Kidney (tissue), 14 donors: ENCODE data around the gene RNF5. TPM values are rescaled to one million over a fixed set of nuclear protein-coding genes. Genes with fewer than 3 reads are reported as not detected.

Experiments
- DNase-seq, 5 donors: peaks; one replicate each; pipeline ENCODE4 v3.0.0-alpha.2; 2013 to 2020
- FAIRE-seq: peaks from 2 replicates; lab custom pipeline; 2012; peaks lifted over from hg19 to GRCh38; lab: Jason Lieb, UNC
- H3K27ac ChIP-seq, 2 donors: one replicate each; pipeline ENCODE4 v1.7.0; 2013; ENCODE audit warnings: low read depth in 2 of 2, low read length in 2 of 2, inconsistent platforms in 1 of 2
- H3K27me3 ChIP-seq: one replicate; pipeline ENCODE4 v1.7.1; 2013; ENCODE audit warnings: low read length, inconsistent platforms; ENCODE audit not compliant: control insufficient read depth, insufficient read depth
- H3K36me3 ChIP-seq, 3 donors: one replicate each; pipeline versions ENCODE4 v1.7.0 to v1.7.1; 2013; ENCODE audit warnings: low read length in 3 of 3, control low read depth in 1 of 3, inconsistent platforms in 1 of 3; ENCODE audit not compliant: insufficient read depth in 3 of 3, control insufficient read depth in 2 of 3
- H3K4me1 ChIP-seq, 3 donors: one replicate each; pipeline versions ENCODE4 v1.7.0 to v1.7.1; 2013; ENCODE audit warnings: low read length in 3 of 3, inconsistent platforms in 1 of 3, low read depth in 1 of 3; ENCODE audit not compliant: control insufficient read depth in 2 of 3, insufficient read depth in 2 of 3
- H3K4me3 ChIP-seq, 3 donors: one replicate each; pipeline versions ENCODE4 v1.7.0 to v1.8.1; 2013; ENCODE audit warnings: low read length in 3 of 3, control low read depth in 1 of 3, inconsistent platforms in 1 of 3
- H3K9ac ChIP-seq, 3 donors: one replicate each; pipeline versions ENCODE4 v1.7.0 to v1.7.1; 2013; ENCODE audit warnings: low read length in 3 of 3, control low read depth in 1 of 3, inconsistent platforms in 1 of 3
- H3K9me3 ChIP-seq, 3 donors: one replicate each; pipeline versions ENCODE4 v1.7.0 to v1.7.1; 2013; ENCODE audit warnings: low read length in 3 of 3, control low read depth in 1 of 3, inconsistent platforms in 1 of 3; ENCODE audit not compliant: control insufficient read depth in 2 of 3, insufficient read depth in 1 of 3
- intact Hi-C: fragments of 100-400 bp; cut with DNase I; formaldehyde crosslinking; loops from one replicate; pipeline ENCODE4 v1.11.1; 2022
- polyA plus RNA-seq: library from polyadenylated mRNA; stranded (reverse); fragments of 350-450 nt; fragmentation: Illumina TruSeq; extraction: RNeasy Lipid Tissue Mini Kit (QIAGEN cat#74804); gene quantifications from one replicate; pipeline ENCODE4 v1.2.3, GENCODE V29; 2014; ENCODE audit warnings: low read depth, low replicate concordance; ENCODE audit not compliant: insufficient read depth
- total RNA-seq: library from RNA; stranded (reverse); fragmentation: NEBNext Ultra II Directional; extraction: Animal tissue kit (Norgen Biotek cat#: 25700); gene quantifications from one replicate; pipeline ENCODE4 v1.2.1, GENCODE V29; 2021
- TF ChIP-seq, protein P1 (sequence below): IDR thresholded peaks from 3 replicates; pipeline ENCODE4 v1.5.1; 2012; ENCODE audit warnings: mild to moderate bottlenecking, moderate library complexity, borderline replicate concordance; ENCODE audit not compliant: insufficient read depth; ENCODE audit errors: extremely low read depth
- donor health status: control.
- donor health status: control.
- donor health status: control.
- donor health status: control.
- donor health status: control.
- donor health status: DM: yes; HTN: yes; CAD: no.
- donor health status: Normal renal cell carcinoma (clear cell type).

RNF5 gene
- total and polyA plus RNA-seq, 2 donors from 2014 or later, result 74.1 to 208 TPM

DNA sequence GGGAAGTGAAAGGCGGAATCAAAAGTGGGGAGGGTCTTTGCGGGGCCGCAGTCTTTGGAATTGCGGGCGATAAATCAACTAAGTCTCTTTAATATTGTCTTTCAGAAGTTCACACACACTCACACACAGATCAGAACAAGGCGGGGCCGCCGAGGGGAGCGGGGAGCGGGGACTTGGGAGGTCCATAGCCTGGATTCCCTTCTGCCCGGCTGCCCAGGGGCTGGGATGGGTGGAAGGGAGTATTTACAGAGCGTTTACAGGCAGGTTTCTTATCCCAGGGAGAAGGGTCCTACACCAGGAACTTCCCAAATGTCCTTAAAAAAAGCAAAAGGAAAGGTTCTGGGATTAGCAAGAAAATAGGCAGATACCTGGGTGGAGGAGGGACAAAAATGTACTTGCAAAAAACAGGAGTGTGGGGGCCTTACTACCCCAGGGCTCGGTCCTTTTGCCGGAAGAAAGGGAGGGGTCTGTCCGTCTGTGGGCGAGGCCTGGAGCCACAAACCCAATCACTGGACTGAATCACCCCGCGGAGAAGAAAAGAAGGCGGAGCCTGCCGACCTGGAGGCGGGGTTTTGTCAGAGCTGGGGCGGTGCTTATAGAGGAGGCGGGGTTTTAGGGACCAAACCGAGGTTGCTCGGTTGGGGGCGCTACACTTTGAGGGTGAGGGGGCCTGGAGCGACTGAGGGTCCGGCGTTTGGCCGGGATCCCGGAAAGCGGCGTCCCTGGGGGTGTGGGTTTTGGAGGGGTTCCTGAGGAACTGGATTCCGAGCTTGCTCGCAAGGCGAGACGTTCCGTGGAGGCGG lies 29.7 kb upstream of the RNF5 start:
- H3K4me1 ChIP-seq, result peaks cover 4 to 9% (median 7%) of the 10 kb centered on the region in 3 donors
- peak overlapping the region in 1 of 3 donors; percentile 36 for H3K9ac ChIP-seq
- peak overlapping the region in 2 of 3 donors; percentile 49 to 58 for H3K4me3 ChIP-seq
- FAIRE-seq, result no peak
- no peaks in the 10 kb centered on the region for H3K36me3 ChIP-seq
- intact Hi-C loops, result no loop called here
- H3K27me3 ChIP-seq, result no peaks in the 10 kb centered on the region
- H3K9me3 ChIP-seq, result no peaks in the 10 kb centered on the region
- TF ChIP-seq, protein P1, sequence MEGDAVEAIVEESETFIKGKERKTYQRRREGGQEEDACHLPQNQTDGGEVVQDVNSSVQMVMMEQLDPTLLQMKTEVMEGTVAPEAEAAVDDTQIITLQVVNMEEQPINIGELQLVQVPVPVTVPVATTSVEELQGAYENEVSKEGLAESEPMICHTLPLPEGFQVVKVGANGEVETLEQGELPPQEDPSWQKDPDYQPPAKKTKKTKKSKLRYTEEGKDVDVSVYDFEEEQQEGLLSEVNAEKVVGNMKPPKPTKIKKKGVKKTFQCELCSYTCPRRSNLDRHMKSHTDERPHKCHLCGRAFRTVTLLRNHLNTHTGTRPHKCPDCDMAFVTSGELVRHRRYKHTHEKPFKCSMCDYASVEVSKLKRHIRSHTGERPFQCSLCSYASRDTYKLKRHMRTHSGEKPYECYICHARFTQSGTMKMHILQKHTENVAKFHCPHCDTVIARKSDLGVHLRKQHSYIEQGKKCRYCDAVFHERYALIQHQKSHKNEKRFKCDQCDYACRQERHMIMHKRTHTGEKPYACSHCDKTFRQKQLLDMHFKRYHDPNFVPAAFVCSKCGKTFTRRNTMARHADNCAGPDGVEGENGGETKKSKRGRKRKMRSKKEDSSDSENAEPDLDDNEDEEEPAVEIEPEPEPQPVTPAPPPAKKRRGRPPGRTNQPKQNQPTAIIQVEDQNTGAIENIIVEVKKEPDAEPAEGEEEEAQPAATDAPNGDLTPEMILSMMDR, result no peak
- no peak overlapping the region for H3K27ac ChIP-seq
- DNase-seq, result peak; percentile 85 to 93 (median 90)

DNA sequence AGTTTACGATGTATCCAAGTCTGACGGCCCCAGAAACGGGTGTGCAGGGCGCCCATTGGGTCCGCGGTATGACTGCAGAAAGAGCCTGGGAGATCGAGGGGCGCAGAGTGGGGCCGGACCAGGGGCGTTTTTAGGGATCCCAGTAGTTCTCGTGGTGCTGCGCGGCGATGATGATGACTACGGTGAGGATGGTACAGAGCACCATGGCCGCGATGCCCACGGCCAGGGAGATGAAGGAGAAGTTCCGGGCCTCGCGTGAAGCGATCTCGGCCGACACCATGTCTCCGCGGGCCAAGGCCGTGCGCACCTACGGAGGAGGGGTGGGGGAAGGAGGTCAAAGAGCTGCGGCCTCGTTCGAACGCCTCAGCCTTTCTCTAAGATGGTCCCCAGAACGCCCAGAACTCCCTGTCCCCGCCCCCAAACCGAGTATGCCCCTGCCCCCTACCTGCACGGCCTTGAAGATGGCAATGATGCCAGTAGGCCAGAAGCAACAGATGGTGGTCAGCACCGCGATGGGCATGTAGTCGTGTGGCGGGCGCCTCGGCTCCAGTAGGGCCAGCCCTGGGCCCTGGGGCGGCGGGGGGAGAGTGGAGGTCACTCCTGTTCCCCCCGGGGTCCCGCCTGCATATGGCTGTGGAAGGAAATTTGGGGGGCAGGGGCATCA lies 29.0 kb upstream of the RNF5 start:
- DNase-seq (peak in 2 of 5 donors; percentile 23 to 67), FAIRE-seq (no peak)
- H3K9ac ChIP-seq, result no peak overlapping the region
- no peaks in the 10 kb centered on the region for H3K36me3 ChIP-seq
- peaks cover 4 to 9% (median 7%) of the 10 kb centered on the region in 3 donors for H3K4me1 ChIP-seq
- no peaks in the 10 kb centered on the region for H3K9me3 ChIP-seq
- TF ChIP-seq, protein P1, result no peak
- H3K27me3 ChIP-seq, result no peaks in the 10 kb centered on the region
- intact Hi-C loops, result no loop called here
- H3K27ac ChIP-seq, result no peak overlapping the region
- H3K4me3 ChIP-seq, result peak overlapping the region in 1 of 3 donors; percentile 51

DNA sequence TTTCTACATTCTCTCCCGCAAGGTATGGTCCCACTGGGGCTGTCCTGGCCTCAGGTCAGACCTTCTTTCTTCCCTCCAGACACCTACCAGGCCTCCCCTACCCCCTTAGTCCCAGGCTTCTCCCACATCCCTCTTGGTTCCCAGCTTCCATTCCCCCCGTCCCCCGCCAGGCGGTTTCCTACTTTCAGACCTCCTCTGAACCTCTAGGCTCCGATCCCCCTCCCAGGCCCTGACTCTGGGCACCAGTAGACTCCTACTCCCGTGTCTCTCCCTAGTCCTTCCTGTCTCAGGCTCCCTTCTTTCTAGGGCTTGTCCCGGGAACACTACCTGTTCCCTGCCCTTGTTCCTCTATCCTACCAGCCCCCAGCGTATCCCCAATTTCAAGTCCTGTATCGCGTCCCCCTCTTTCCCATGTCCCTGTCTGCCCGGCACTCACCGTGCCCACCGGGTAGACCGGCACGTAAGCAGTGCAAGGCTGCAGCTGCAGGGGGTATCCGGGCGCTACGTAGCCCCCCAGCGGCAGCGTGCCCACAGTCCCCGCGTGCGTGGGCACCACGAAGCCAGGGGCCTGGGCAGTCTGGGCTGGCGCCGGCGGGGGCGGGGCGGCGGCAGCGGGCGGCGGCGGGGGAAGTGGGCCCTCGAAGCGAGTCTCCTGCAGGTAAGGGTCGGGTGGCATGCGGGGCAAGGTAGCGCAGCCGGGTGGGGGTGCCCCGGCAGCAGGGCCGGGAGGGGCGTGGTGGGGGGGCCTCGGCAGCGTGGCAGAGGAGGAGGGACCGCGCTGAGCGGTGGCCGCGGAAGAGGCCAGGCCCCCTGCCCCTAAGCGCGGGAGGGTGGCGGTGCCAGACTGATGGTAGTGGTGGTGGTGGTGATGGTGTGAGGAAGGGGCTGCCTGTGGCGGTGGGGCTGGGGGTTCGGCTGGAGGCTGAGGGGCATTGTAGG lies 28.0 kb upstream of the RNF5 start:
- peak in 4 of 5 donors; percentile 18 to 73 (median 30) for DNase-seq
- TF ChIP-seq, protein P1, result no peak
- intact Hi-C loops, result no loop called here
- Histone ChIP-seq H3K9ac (no peak overlapping the region), H3K4me3 (no peak overlapping the region), H3K27me3 (no peaks in the 10 kb centered on the region), H3K27ac (no peak overlapping the region), H3K9me3 (no peaks in the 10 kb centered on the region), H3K4me1 (peaks cover 4 to 15% (median 13%) of the 10 kb centered on the region in 3 donors), H3K36me3 (no peaks in the 10 kb centered on the region)
- FAIRE-seq, result no peak
